ENCODE data around the gene ANKMY1.
"Not testable (repeated sequence)": the region's sequence is repeated elsewhere in the genome, so short reads cannot be mapped to it uniquely, and the experiment has no call there.

ANKMY1 gene

DNA sequence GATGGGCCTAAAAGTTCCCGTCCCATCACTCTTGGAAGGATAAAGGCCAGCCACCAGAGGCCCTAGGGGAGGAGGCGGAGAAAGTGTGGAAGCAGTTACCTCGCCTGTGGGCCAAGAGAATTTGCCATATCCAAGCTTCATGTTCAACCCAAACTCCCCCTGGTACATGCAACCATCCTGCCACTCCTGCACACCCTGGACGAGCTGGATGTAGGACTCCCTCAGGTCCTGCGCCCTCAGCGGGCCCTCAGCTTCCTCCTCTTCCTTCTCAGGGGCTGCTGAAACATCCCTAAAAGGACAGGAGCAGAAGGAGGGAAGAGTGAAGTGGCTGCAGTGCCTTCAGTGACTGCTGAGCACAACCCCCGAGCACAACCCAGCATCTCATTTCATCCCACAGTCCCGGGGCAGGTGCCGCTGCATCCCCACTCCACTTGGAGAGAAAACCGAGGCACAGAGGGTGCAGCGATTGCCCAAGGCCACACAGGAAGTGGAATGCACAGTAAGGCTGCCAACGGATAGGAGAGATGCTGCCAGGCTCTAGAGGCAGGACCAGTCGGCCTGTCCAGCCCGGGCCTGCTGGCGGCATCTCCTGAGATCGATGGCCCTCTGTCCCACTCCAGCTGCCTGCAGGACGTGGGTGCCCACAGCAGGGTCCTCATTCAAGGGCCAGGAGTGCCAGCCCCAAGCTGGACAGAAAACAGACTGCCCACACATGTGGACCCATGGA lies 2.9 kb downstream of the ANKMY1 start:
- no peak for DNase-seq (ENCODE audit: low spot score)

- no peak for DNase-seq (ENCODE audit: low spot score)
Measured at GRCh38 chr2:240553956-240554480, 3.8 kb downstream of the ANKMY1 start.

DNA sequence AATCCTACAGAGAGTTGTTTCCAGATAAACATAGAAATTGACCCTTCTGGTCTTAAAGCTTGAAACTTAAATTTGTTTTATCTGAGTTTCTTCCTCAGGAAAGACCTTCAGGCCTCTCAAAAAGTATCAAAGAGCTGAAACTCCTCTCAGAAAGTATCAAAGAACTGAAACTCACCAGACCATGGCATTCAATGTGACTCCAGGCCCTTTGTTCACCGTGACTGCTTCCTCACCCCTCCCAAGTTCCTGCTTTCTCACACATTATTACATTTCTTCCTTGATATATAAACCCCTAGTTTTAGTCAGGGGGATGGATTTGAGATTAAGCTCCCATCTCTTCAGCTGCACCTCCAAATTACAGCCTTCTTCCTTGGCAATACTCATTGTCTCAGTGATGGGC lies 6.0 kb downstream of the ANKMY1 start:
- DNase-seq (ENCODE audit: low spot score), result no peak

DNA sequence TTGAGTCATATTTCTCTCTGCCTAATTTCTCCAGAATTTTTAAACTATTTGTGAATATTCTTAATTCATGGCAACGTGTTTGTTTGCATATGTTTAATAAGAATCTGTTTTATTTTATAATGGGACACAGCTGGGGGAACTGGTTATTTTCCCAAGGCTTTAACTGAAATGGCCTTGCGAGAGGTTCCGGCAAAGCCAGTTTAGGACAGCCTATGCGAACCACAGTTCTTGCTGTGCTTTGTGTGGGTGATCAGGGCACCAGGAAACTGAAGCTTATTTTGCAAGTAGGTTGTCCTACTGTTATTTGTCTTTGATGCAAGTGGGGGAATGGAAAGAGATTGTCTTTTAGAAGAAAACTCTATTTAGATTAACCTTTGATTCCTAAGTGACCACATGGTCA lies 6.5 kb downstream of the ANKMY1 start:
- DNase-seq (ENCODE audit: low spot score), result no peak

- DNase-seq (ENCODE audit: low spot score), result no peak
Measured at GRCh38 chr2:240539906-240540305, 17.9 kb downstream of the ANKMY1 start.

- DNase-seq (ENCODE audit: low spot score), result not testable (repeated sequence)
Measured at GRCh38 chr2:240539101-240539500, 18.7 kb downstream of the ANKMY1 start.

DNA sequence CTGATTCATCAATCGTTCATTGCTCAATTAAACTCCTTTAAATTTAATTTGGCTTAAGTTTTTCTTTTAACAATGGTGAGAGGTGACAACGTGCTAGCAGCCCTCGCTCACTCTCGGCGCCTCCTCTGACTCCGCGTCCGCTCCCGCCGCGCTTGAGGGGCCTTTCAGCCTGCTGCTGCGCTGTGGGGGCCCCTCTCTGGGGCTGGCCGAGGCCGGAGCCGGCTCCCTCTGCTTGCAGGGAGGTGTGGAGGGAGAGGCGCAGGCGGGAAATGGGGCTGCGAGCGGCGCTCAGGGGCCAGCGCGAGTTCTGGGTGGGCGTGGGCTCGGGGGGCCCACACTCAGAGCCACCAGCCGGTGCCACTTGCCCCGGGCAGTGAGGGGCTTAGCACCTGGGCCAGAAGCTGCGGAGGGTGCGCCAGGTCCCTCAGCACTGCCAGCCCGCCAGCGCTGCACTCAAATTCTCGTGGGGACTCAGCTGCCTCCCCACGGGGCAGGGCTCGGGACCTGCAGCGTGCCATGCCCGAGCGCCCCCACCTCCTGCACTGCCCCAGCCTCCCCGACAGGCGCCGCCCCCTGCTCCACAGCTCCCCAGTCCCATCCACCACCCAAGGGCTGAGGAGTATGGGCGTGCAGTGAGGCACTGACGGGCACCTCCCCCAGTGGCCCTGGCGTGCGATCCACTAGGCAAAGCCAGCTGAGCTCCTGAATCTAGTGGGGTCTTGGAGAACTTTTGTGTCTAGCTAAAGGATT lies 19.6 kb downstream of the ANKMY1 start:
- no peak for DNase-seq (ENCODE audit: low spot score)

- no peak for DNase-seq (ENCODE audit: low spot score)
Measured at GRCh38 chr2:240532031-240532775, 25.6 kb downstream of the ANKMY1 start.

GRCh38 chr2:240531038-240531437 lies 26.8 kb downstream of the ANKMY1 start:
- no peak for DNase-seq (ENCODE audit: low spot score)

DNA sequence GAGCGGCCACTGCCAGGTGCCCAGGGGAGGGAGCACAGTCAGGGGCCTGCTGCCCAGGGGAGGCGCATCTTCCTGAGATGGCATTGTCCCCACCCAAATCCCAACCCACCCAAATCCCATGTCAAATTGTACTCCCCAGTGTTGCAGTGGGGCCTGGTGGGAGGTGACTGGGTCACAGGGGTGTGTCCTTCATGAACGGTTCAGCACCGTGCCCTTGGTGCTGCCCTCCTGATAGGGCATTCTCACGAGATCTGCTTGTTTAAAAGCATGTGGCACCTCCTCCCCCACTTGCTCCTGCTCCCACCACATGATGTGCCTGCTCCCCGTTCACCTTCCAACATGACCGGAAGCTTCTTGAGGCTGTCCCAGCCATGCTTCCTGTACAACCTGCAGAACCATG lies 27.6 kb downstream of the ANKMY1 start:
- no peak for DNase-seq (ENCODE audit: low spot score)

GRCh38 chr2:240529344-240529999 lies 28.3 kb downstream of the ANKMY1 start:
- no peak for DNase-seq (ENCODE audit: low spot score)

GRCh38 chr2:240528406-240529040 lies 29.3 kb downstream of the ANKMY1 start:
- no peak for DNase-seq (ENCODE audit: low spot score)

DNA sequence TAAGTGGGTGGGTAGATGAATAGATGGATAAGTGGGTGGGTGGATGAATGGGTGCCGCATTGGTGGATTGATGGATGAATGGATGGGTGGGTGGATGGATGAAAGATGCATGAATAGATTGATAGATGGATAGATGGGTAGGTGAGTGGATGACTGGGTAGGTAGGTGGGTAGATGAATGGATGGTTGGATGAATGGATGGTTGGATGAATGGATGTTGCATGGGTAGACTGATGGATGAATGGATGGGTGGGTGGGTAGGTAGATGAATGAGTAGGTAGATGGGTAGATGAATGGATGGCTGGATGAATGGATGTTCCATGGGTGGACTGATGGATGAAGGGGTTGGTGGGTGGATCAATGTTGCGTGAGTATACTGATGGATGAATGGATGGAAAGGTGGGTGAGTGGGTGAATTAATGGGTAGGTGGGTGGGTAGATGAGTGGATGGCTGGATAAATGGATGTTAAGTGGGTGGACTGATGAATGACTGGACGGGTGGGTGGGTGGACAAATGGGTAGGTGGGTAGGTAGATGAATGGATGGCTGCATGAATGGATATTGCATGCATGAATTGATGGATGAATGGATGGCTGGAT lies 30.5 kb downstream of the ANKMY1 start:
- DNase-seq (ENCODE audit: low spot score), result no peak

- no peak for DNase-seq (ENCODE audit: low spot score)
Measured at GRCh38 chr2:240526521-240526920, 31.3 kb downstream of the ANKMY1 start.

DNA sequence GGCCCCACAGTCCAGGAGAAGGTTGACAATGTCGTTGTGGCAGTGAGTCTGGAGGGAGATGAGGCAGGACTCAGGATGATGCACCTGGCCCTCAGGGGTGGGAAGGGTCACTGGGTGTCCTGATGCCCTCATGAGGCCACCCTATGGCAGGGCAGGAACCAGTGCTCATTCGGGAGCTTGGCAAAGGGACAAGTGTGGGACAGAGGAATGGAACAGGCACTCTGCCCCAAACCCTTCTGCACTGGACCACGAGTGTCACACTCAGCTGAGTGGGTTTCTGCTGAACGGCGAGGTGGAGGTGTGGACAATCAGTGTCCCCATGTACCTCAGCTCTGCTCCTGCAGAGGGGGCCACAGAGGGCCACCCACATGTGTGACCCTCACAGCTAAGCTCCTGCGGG lies 32.0 kb downstream of the ANKMY1 start:
- DNase-seq (ENCODE audit: low spot score), result no peak

- DNase-seq (ENCODE audit: low spot score), result no peak
Measured at GRCh38 chr2:240524963-240525718, 32.6 kb downstream of the ANKMY1 start.

- DNase-seq (ENCODE audit: low spot score), result no peak
Measured at GRCh38 chr2:240523451-240524281, 34.1 kb downstream of the ANKMY1 start.

DNA sequence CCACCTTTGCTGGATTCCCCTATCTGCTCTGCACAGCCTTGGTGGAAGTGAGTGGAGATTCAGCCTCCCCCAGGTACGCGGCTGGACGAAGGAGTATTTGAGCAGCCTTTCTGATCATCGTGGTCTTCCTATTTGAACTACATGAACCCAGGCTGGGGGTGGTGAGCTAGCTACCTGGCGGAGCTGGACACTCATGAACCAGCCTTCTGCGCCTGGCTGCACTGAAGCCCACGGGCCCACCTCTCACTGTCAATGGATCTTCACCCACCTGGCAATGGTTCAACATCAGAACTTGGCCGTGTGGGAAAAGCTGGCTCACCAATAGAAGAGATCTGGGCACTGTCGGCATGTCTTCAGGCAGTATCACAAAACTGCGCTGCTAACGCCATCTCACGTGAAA lies 35.4 kb downstream of the ANKMY1 start:
- no peak for DNase-seq (ENCODE audit: low spot score)

GRCh38 chr2:240521885-240522284 lies 35.9 kb downstream of the ANKMY1 start:
- not testable (repeated sequence) for DNase-seq (ENCODE audit: low spot score)

DNA sequence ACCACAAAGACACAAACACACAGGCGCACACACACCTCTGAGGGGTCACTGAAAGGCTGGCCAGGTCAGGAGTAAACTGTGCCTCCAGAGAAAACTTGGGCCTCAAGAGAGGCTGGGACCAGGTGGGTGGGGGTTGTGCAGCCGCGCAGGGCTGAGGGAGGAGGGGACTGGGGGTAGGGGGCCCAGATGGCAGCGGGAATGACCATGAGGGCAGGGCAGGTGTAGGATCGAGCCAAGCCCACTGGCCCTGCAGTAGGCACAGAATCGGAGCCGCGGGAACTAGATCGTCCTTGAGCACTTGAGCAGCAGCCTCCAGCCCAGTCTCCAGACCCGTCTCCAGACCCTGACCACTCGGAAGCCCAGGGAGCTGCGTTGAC lies 36.8 kb downstream of the ANKMY1 start:
- no peak for DNase-seq (ENCODE audit: low spot score)

Measured in germinal center (tissue), 1 donor.